Central memory CD4-positive, alpha-beta T cell (primary cell): ENCODE results near the gene OR5T2.
"Not testable (repeated sequence)": the region's sequence is repeated elsewhere in the genome, so short reads cannot be mapped to it uniquely, and the experiment has no call there.

Source experiments
- DNase-seq: peaks from one replicate; pipeline ENCODE4 v3.0.0; 2022
- total RNA-seq, 3 experiments: gene quantifications; one replicate each; lab custom pipeline; 2026; lab: John Stamatoyannopoulos, UW

Gene OR5T2
- total RNA-seq: 0 reads per million in 3 experiments

GRCh38 chr11:56234155-56234554 is at the start of gene OR5T2:
Gene OR5T2 (minus strand): TSS chr11:56234255. CDS start chr11:56233062, 1,193 bp downstream.
- no peak for DNase-seq

- DNase-seq: no peak
These were observed 39.8 kb upstream of the OR5T2 start, which contains the start of gene OR5T1 for GRCh38 chr11:56273854-56274253. Gene OR5T1 (plus strand): TSS chr11:56274154. CDS start chr11:56275639, 1,485 bp downstream.

GRCh38 chr11:56271092-56271491 is 37.0 kb upstream of the OR5T2 start:
- no peak for DNase-seq

GRCh38 chr11:56251954-56252353 is 17.9 kb upstream of the OR5T2 start, which contains the start of gene OR5T3:
Gene OR5T3 (plus strand): TSS chr11:56252254. CDS start chr11:56252254, 0 bp downstream.
- no peak for DNase-seq

- not testable (repeated sequence) for DNase-seq
These were observed 14.3 kb downstream of the OR5T2 start for GRCh38 chr11:56219735-56220134.

GRCh38 chr11:56214537-56214936 is 19.5 kb downstream of the OR5T2 start:
- no peak for DNase-seq

GRCh38 chr11:56207790-56208189 is 26.3 kb downstream of the OR5T2 start:
- no peak for DNase-seq

GRCh38 chr11:56197367-56197766 is 36.7 kb downstream of the OR5T2 start:
- no peak for DNase-seq

GRCh38 chr11:56196705-56197104 is 37.4 kb downstream of the OR5T2 start:
- no peak for DNase-seq

- no peak for DNase-seq
These were observed 45.5 kb downstream of the OR5T2 start for GRCh38 chr11:56188602-56189001.

- no peak for DNase-seq
These were observed 50.6 kb downstream of the OR5T2 start for GRCh38 chr11:56183459-56183858.
